Measurements from ENCODE around the gene PDIK1L. TPM values are rescaled to one million over a fixed set of nuclear protein-coding genes. Genes with fewer than 3 reads are reported as not detected.
"Not testable (repeated sequence)": the region's sequence is repeated elsewhere in the genome, so short reads cannot be mapped to it uniquely, and the experiment has no call there.

The PDIK1L gene
- total RNA-seq, 1 donor from 2014 or later = 15.5 TPM

- H3K4me1 Mint-ChIP-seq (ENCODE audit: low read depth) = peaks cover 13% of the 10 kb centered on the region
- DNase-seq (ENCODE audit: low spot score) = no peak
- H3K9me3 Mint-ChIP-seq = no peaks in the 10 kb centered on the region
- intact Hi-C loops (cut with micrococcal nuclease) = no loop called here
- peaks cover 20% of the 10 kb centered on the region for H3K27me3 Mint-ChIP-seq (ENCODE audit: insufficient read depth)
- H3K4me3 Mint-ChIP-seq = no peak overlapping the region
- H3K27ac Mint-ChIP-seq = no peak overlapping the region
- no peaks in the 10 kb centered on the region for H3K36me3 Mint-ChIP-seq (ENCODE audit: low read depth)
Observed at GRCh38 chr1:26079178-26079563, 32.5 kb upstream of the PDIK1L start.

DNA sequence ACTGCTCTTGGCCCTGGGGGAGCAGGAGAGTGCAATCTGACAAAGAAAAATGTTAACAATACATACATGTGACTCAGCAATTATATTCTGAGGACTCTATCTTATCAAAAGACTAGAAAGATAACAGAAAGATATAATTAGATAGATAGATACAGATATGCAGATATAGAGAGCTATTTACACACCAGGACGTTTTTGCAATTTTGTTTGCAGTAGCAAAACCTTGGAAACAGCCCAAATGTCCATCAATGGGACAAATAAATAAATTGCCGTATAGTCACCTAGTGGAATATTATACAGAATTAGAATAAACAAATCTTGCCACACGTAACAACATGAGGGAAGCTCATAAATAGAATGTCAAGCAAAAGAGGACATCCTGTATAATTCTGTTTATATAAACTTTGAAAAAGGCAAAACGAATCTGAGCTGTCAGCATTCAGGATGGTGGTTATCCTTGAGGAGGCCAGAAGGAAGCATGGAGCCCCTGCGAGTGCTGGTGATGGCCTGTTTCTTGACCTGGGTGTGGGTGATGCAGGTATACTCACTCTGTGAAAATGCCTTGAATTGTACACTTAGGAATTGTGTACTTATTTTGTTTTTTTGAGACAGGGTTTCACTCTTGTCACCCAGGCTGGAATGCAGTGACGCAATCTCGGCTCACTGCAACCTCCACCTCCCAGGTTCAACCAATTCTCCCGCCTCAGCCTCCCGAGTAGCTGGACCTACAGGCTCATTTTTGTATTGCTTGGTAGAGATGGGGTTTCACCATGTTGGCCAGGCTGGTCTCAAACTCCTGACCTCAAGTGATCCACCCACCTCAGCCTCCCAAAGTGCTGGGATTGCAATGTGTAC, 31.4 kb upstream of the PDIK1L start:
- Mint-ChIP-seq H3K27me3 (ENCODE audit: insufficient read depth) (peaks cover 18% of the 10 kb centered on the region), H3K4me1 (ENCODE audit: low read depth) (peaks cover 13% of the 10 kb centered on the region), H3K36me3 (ENCODE audit: low read depth) (no peaks in the 10 kb centered on the region), H3K4me3 (no peak overlapping the region), H3K9me3 (no peaks in the 10 kb centered on the region), H3K27ac (no peak overlapping the region)
- no peak for DNase-seq (ENCODE audit: low spot score)
- intact Hi-C loops (cut with micrococcal nuclease) = no loop called here

DNA sequence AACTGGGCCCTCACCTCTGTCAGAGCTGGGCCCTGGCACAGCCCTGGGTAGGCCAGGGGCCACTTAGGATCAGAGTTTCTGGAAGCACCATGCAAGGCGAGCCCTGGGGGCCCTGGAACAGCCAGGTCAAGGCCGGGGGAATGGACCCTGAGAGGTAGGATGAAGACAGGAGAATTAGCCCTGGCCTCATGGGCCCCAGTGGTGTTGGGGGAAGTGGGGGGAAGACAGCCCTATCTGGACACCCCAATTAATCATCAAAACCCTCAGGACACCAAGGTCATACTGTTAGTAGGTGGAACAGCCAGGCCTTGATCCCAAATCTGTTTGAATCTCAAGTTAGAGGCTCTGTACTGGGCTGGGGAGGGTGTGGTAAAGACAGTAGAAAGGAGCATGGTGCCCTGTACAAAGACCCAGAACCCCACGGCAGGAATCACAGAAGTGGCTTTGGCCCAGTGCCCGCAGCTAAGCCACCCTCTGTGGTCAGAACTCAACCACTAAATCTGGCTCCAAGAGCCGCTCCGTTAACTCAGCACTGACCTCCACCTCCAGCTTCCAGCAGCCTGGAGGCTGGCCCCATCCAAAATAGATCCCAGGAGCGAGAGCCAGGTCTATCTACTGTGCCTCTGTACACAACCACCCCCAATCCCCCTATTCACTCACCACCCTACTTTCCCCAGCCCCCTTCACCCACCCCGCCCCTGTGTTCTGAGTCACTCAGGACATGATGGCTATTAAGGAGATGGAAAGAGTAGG, 30.2 kb upstream of the PDIK1L start:
- H3K27me3 Mint-ChIP-seq (ENCODE audit: insufficient read depth) = peaks cover 18% of the 10 kb centered on the region
- H3K36me3 Mint-ChIP-seq (ENCODE audit: low read depth) = no peaks in the 10 kb centered on the region
- intact Hi-C loops (cut with micrococcal nuclease) = no loop called here

DNA sequence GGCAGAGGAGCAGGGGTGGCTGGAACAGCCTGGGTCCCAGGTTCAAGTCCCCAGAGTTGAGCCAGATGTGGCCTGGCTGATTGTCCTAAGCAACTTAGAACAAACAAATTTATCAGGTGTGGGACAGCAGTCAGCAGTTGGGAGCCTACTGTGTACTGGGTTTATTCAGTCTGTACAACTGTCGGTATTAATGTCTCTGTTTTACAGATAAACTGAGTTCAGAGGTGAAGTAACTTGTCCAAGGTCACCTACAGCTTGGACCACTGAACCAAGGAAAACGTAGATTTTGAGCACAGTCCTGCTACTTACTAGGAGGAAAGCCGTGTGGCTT, 29.6 kb upstream of the PDIK1L start:
- H3K27me3 Mint-ChIP-seq (ENCODE audit: insufficient read depth) = peaks cover 21% of the 10 kb centered on the region
- no peaks in the 10 kb centered on the region for H3K36me3 Mint-ChIP-seq (ENCODE audit: low read depth)
- H3K27ac Mint-ChIP-seq = no peak overlapping the region
- H3K9me3 Mint-ChIP-seq = no peaks in the 10 kb centered on the region
- intact Hi-C loops (cut with micrococcal nuclease) = no loop called here
- DNase-seq (ENCODE audit: low spot score) = no peak
- H3K4me1 Mint-ChIP-seq (ENCODE audit: low read depth) = no peaks in the 10 kb centered on the region
- no peak overlapping the region for H3K4me3 Mint-ChIP-seq

More for the DNA sequence above, 30.2 kb upstream of the PDIK1L start:
- Mint-ChIP-seq H3K9me3 (no peaks in the 10 kb centered on the region), H3K4me3 (no peak overlapping the region), H3K27ac (no peak overlapping the region), H3K4me1 (ENCODE audit: low read depth) (peaks cover under 1% of the 10 kb centered on the region)
- no peak for DNase-seq (ENCODE audit: low spot score)

GRCh38 chr1:26083208-26083607, 28.4 kb upstream of the PDIK1L start:
- Mint-ChIP-seq H3K27ac (no peak overlapping the region), H3K9me3 (no peaks in the 10 kb centered on the region), H3K27me3 (ENCODE audit: insufficient read depth) (peaks cover 16% of the 10 kb centered on the region), H3K4me3 (no peak overlapping the region), H3K36me3 (ENCODE audit: low read depth) (no peaks in the 10 kb centered on the region), H3K4me1 (ENCODE audit: low read depth) (no peaks in the 10 kb centered on the region)
- no peak for DNase-seq (ENCODE audit: low spot score)
- intact Hi-C loops (cut with micrococcal nuclease) = no loop called here

DNA sequence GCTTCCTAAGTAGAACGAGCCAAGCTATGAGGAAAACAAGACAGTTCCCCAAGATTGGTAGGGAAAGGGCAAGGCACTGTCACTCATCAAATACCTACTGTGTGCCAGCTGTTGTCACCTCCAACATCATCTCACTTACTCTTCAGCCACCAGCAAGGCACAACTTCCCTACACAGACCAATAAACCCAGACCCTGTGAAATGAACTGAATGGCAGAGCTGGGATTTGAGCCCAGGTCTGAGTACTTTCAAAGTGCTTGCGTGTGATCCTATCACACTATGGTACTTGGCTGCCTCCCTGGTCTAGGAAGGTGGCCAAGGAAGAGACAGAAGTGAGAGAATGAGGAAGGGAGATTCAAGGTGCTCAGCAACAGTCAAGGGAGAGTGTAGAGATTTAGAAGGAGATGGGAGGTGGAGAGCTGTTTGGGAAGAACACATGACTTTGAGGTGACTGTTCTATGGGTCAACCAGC, 27.5 kb upstream of the PDIK1L start:
- no peaks in the 10 kb centered on the region for H3K36me3 Mint-ChIP-seq (ENCODE audit: low read depth)
- H3K27ac Mint-ChIP-seq = no peak overlapping the region

DNA sequence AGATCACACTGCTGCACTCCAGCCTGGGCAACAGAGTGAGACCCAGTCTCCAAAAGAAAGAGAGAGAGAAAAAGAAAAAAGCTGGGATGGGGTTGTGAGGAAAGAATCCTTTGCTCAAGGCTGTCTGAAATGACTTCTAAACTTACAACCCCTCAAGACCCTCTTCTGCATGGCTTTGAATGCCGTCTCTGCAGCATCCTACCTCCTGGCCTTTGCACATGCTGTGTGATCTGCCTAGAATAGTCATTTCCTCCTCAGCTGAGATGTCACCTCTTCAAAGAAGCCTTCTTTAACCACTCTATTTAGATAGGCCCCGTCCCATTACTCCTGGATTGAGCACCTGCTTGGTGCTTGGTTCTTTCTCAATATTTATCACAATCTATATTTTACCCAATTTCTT, 26.8 kb upstream of the PDIK1L start:
- Mint-ChIP-seq H3K4me3 (no peak overlapping the region), H3K4me1 (ENCODE audit: low read depth) (no peaks in the 10 kb centered on the region), H3K27ac (no peak overlapping the region), H3K36me3 (ENCODE audit: low read depth) (no peaks in the 10 kb centered on the region), H3K9me3 (no peaks in the 10 kb centered on the region), H3K27me3 (ENCODE audit: insufficient read depth) (peaks cover 16% of the 10 kb centered on the region)
- intact Hi-C loops (cut with micrococcal nuclease) = no loop called here
- no peak for DNase-seq (ENCODE audit: low spot score)

More for the DNA sequence above, 27.5 kb upstream of the PDIK1L start:
- no peak for DNase-seq (ENCODE audit: low spot score)
- intact Hi-C loops (cut with micrococcal nuclease) = no loop called here
- Mint-ChIP-seq H3K9me3 (no peaks in the 10 kb centered on the region), H3K4me3 (no peak overlapping the region), H3K27me3 (ENCODE audit: insufficient read depth) (peaks cover 16% of the 10 kb centered on the region), H3K4me1 (ENCODE audit: low read depth) (no peaks in the 10 kb centered on the region)

DNA sequence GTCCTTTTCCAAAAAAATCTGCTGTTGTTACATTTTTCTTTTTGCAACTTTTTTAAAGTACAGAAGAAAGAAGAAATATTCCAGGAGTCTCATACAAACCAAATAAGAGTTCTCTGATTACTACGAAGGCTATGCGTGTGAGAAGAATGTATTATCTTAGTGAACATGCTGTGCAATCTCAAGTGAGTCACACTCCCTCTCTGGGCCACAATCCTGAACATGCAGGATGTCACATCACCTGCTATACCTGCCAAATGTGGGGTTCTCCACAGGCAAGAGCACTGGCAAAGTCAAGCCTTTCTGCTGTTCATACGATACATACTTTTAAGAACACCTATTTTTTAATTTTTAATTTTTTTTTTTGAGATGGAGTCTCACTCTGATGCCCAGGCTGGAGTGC, 22.5 kb upstream of the PDIK1L start:
- intact Hi-C loops (cut with micrococcal nuclease) = no loop called here
- Mint-ChIP-seq H3K9me3 (no peaks in the 10 kb centered on the region), H3K36me3 (ENCODE audit: low read depth) (no peaks in the 10 kb centered on the region), H3K27ac (no peak overlapping the region), H3K4me1 (ENCODE audit: low read depth) (no peaks in the 10 kb centered on the region), H3K27me3 (ENCODE audit: insufficient read depth) (peaks cover 35% of the 10 kb centered on the region), H3K4me3 (no peak overlapping the region)
- DNase-seq (ENCODE audit: low spot score) = no peak

DNA sequence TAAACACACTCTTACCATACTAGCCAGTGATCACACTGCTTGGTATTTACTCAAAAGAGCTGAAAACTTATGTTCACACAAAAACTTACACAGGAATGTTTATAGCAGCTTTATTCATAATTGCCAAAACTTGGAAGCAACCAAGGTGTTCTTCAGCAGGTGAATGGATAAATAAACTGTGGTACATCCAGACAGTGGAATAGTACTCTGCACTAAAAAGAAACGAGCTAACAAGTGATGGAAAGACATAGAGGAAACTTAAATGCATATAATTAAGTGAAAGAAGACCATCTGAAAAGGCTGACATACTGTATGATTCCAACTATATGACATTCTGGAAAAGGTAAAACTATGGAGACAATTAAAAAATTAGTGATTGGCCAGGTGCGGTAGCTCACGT, 20.7 kb upstream of the PDIK1L start:
- Mint-ChIP-seq H3K4me1 (ENCODE audit: low read depth) (no peaks in the 10 kb centered on the region), H3K36me3 (ENCODE audit: low read depth) (no peaks in the 10 kb centered on the region), H3K4me3 (no peak overlapping the region), H3K27me3 (ENCODE audit: insufficient read depth) (peaks cover 40% of the 10 kb centered on the region), H3K27ac (no peak overlapping the region), H3K9me3 (no peaks in the 10 kb centered on the region)
- no peak for DNase-seq (ENCODE audit: low spot score)
- intact Hi-C loops (cut with micrococcal nuclease) = no loop called here

DNA sequence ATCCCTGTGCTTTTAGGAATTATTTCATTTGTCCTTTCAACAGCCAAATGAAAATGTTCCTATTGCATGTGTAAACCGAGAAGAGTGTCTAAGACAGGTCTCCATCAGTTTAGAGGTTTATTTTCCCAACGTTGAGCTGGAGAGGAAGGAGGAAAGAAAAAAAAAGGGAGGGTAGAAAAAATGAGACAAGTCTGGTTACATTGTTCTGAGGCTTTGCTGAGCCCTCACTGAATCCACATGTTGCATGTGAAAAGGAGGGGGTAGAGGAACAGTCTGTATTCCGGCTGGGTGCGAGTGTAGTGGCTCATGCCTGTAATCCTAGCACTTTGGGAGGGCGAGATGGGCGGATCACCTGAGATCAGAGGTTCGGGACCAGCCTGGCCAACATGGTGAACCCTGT, 19.2 kb upstream of the PDIK1L start:
- no peak overlapping the region for H3K4me3 Mint-ChIP-seq
- no peaks in the 10 kb centered on the region for H3K36me3 Mint-ChIP-seq (ENCODE audit: low read depth)
- no peak overlapping the region for H3K27ac Mint-ChIP-seq
- H3K27me3 Mint-ChIP-seq (ENCODE audit: insufficient read depth) = peaks cover 43% of the 10 kb centered on the region
- no peaks in the 10 kb centered on the region for H3K9me3 Mint-ChIP-seq
- H3K4me1 Mint-ChIP-seq (ENCODE audit: low read depth) = no peaks in the 10 kb centered on the region
- intact Hi-C loops (cut with micrococcal nuclease) = no loop called here
- DNase-seq (ENCODE audit: low spot score) = no peak

DNA sequence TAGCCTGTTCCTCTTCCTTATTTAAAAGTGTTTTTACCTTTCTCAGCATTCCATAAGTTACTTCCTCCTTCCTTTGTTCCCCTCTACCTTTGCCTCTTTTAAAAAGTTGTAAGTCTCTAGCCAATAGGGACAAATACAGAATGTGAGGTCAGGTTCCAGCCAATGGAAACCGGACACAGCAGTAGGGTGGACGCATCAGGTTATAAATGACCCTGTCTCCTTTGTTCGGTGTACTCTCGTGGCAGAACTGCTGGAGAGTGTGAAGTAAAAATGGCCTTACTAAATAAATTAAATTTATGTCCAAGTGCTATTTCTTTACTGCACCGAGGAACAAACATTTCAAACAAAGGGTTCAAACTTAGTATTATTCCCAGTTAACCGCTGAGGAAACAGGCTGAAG, 18.1 kb upstream of the PDIK1L start:
- intact Hi-C loops (cut with micrococcal nuclease); H3K4me3 Mint-ChIP-seq; DNase-seq (ENCODE audit: low spot score); H3K4me1 Mint-ChIP-seq (ENCODE audit: low read depth); H3K27ac Mint-ChIP-seq; H3K9me3 Mint-ChIP-seq; H3K36me3 Mint-ChIP-seq (ENCODE audit: low read depth): not testable (repeated sequence)
- peaks cover 40% of the 10 kb centered on the region for H3K27me3 Mint-ChIP-seq (ENCODE audit: insufficient read depth)

DNA sequence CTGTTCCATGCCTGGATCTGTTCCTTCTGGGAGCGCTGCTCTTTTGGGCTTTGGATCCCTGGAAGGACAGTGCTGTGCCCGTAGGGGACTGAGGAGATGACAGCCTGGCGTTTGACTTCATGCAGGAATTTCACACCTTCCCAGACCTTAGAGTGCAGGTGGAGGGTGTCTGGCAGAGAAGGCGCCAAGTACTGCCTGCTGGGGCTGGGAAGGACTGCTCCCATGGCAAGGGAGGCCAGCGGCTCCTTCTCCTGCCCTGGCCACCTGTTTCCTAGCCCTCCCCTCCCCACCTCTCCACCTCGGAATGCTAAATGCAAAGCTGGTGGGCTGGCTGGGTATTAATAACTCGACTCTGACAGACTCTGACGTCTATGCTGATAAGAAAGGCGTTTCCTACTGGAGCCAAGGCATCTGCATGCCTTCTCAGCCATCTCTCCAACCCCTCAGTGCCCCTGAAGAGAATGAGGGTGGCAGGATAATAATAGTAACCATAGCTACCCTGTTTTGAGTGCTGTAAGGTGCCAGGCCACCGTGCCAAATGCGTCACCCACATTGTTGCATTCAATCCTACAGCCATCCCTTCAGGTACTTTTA, 17.5 kb upstream of the PDIK1L start:
- H3K9me3 Mint-ChIP-seq = no peaks in the 10 kb centered on the region
- no peak for DNase-seq (ENCODE audit: low spot score)
- intact Hi-C loops (cut with micrococcal nuclease) = no loop called here

More for the DNA sequence above, 17.5 kb upstream of the PDIK1L start:
- Mint-ChIP-seq H3K27ac (no peak overlapping the region), H3K4me3 (no peak overlapping the region), H3K36me3 (ENCODE audit: low read depth) (no peaks in the 10 kb centered on the region), H3K27me3 (ENCODE audit: insufficient read depth) (peaks cover 39% of the 10 kb centered on the region), H3K4me1 (ENCODE audit: low read depth) (peaks cover 6% of the 10 kb centered on the region)

All from activated T-helper 1 cell treated with anti-CD3 and anti-CD28 coated beads, Interleukin-12 subunit alpha, Interleukin-12 subunit beta, Interleukin-2, Interleukin-4 antibody, amounts not matched to agents 30 ng/mL and 10 ng/mL and 1 ng/mL, durations not matched to agents 14 hours and 24 hours and 36 hours (primary cell).